Measurements from ENCODE around the gene FXYD4.
"Not testable (repeated sequence)": the region's sequence is repeated elsewhere in the genome, so short reads cannot be mapped to it uniquely, and the experiment has no call there.

The FXYD4 gene

GRCh38 chr10:43376828-43377423, 5.5 kb downstream of the FXYD4 start:
- no peak for DNase-seq

DNA sequence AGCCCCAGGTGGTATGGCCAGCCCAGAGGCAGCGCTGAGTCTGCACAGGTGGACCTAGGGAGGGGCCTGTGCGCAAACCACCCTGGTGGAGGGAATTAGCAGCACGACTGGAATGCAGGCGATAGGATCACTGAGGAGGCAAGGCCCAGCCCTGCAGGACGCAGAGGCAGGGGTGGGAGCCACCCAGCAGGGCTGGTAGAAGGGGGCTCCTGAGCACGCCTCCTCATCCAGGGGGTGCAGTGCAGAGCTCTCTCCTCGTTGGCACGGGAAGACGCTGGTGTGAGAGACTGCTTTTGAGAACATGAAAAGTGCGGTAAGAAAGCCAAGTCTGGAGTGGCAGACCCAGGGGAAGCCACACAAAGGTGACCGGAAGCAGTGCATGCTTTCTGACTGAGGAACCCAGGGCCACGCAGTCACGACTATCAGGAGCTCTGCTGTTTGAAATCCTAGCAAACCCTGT, 6.0 kb downstream of the FXYD4 start:
- DNase-seq, result no peak

DNA sequence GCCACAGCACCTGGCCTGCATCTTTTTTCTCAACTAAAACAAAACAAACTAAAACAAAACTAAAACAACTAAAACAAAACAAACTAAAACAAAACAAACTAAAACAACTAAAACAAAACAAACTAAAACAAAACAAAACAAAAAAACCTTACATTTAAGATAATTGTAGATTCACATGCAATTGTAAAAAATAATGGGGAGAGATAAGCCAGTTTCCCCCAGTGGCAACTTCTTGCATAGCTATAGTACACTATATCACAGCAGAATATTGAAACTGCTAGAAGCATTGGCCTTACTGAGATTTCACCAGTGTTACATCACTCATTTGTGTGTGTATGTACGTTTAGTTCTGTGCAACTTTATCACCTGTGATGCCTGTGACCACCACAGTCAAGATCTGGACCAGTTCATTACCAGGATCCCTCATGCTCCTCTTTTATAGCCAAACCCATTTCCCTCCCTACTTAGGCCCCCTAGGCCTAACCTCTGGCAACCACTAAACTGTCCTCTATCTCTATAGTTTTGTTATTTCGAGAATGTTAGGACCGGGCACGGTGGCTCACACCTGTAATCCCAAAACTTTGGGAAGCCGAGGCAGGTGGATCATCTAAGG, 9.3 kb downstream of the FXYD4 start:
- DNase-seq, result no peak

GRCh38 chr10:43383204-43383971, 12.0 kb downstream of the FXYD4 start:
- no peak for DNase-seq

GRCh38 chr10:43384252-43385221, 13.1 kb downstream of the FXYD4 start:
- no peak for DNase-seq

GRCh38 chr10:43385412-43386004, 14.1 kb downstream of the FXYD4 start:
- DNase-seq, result no peak

DNA sequence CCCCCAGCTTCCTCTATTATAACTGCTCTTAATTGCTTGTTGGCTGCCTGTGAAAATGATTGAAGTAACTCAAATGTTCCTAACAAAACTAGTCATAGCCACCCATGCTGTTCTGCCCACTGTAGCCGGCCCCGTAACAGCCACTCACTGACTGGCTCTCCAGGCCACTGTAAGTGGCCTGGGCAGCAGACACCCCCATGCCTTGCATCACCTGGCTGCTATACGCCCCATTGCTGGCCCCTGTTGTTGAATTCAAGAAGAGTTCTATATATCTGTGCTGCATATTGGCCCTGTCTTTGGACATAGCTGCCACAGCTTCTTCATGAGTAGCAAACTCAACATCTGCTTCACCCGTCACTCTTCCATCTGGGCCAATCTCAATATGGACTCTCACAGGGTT, 15.1 kb downstream of the FXYD4 start:
- no peak for DNase-seq

DNA sequence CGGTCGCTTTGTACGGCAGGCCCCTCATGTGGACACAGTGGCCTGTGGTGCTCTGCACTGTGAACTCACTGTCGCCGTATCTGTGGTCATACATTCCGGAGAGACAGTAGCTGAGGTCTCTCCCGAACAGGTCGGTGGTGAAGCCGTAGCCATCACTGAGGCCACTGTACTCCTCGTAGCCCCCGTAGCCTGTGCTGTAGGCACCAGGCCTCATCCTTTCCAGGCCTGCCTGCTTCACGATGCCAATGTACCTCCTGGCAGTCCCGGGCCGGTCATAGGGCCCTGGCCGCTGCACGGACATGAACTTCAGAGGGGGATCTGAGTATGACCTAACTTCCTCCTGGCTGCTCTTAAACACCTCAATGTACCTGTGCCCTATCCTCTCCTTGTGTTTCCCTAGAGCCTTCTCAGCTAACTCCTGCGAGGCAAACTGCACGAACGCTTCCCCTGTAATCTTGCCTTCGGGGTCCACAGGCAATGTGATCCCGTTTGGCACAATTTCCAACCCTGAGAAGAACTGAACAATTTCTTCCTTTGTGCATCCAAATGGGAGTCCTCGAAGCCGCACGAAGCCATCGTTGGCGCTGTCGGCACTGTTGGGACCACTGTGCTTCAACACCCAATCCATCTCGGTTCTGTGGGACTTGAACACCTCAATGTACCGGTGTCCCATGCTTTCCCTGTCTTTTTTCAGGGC, 15.7 kb downstream of the FXYD4 start:
- DNase-seq, result no peak

DNA sequence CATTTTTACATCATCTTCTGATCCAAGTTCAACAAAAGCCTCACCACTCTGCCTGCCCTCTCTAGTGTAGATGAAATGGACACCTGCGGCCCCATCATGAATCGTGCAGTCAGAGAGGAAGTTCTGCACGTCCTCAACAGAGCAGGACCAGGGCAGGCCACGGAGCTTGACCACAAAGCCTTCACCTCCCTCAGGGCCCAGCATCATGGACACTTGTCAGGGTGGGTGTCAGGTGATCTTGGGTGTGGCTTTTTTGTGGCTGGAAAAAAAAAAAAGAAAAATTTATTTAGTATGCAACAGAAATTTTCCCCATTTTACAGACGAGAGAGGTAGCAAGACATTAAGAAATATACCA, 16.2 kb downstream of the FXYD4 start:
- DNase-seq, result no peak

- DNase-seq, result no peak
Observed at GRCh38 chr10:43389867-43390266, 18.4 kb downstream of the FXYD4 start.

GRCh38 chr10:43390333-43390732, 18.9 kb downstream of the FXYD4 start:
- DNase-seq, result no peak

- DNase-seq, result peak in 4 of 6 experiments; percentile 14 to 26 (median 16)
Observed at GRCh38 chr10:43390759-43391158, 19.3 kb downstream of the FXYD4 start.

- no peak for DNase-seq
Observed at GRCh38 chr10:43391496-43391895, 20.1 kb downstream of the FXYD4 start.

DNA sequence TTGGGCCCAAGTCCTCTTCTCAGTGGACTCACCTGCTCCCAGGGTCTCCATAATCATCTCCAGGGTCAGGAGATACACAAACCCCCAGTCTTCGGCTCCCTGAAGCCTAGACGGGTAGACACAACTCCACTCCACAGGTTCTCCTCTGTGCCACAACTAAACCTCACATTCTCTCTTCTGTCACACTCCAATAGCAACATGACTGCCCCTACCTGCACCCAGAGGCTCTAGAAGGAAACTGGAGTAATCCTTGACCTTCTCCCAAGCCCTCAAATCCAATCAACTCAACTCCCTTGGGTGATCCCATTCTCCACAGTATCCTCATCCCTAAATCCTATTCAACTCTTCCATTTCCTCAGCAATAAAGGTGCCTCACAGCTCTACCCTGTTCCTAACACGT, 21.3 kb downstream of the FXYD4 start:
- DNase-seq, result no peak

GRCh38 chr10:43393186-43393585, 21.8 kb downstream of the FXYD4 start:
- not testable (repeated sequence) for DNase-seq

DNA sequence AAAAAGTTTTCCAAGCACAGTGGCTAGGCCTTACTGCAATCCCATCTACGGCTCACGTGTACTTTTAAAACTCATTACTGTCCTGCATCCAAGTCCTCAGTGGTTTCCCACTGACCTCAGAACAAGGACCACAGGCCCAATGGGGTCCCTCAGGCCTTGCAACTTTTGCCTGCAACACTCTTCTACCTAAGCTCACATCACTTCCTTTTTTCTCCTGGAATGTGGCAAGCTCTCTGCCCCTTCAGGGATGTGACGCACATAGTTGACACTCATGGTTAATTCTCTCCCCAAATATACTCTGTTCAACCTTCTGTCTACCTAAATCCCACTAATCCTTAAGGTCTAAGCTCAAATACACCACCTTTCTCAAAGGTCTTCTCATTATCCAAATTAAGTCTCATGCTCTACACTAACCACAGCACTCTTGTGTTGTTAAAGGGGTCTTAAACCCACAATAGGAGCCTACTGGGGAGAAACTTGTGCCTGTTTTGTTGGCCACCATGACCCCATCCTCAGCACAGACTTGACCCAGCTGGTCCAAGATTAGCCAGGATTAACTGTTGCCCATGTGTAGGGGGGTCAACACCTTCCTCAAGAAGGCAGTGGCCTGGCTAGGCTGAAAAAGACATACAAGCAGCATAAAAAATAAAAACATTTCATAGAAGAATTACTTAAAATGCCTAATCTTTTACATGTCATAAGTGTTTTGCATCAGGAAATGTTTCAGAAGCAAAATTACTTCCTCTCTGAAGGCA, 22.3 kb downstream of the FXYD4 start:
- no peak for DNase-seq

- DNase-seq, result no peak
Observed at GRCh38 chr10:43394868-43395267, 23.4 kb downstream of the FXYD4 start.

- DNase-seq, result peak in 4 of 6 experiments; percentile 19 to 39 (median 30)
Observed at GRCh38 chr10:43395571-43396060, 24.2 kb downstream of the FXYD4 start.

GRCh38 chr10:43396061-43396927, 24.9 kb downstream of the FXYD4 start:
- DNase-seq, result peak; percentile 59 to 68 (median 66)
